HG03378 (cell line): Measurements from ENCODE around the gene CDH22.

Source experiments
- ATAC-seq: cut with Tn5 transposase; IDR thresholded peaks from one replicate; pipeline ENCODE4 v1.9.1; 2021; ENCODE audit warnings: mild to moderate bottlenecking, moderate library complexity; ENCODE audit not compliant: unreplicated experiment

CDH22 gene

GRCh38 chr20:46303176-46303956 lies 4.9 kb downstream of the CDH22 start:
- ATAC-seq, result no peak

- no peak for ATAC-seq
Measured at GRCh38 chr20:46302106-46302505, 6.2 kb downstream of the CDH22 start.

- ATAC-seq, result no peak
Measured at GRCh38 chr20:46300281-46300680, 8.0 kb downstream of the CDH22 start.

GRCh38 chr20:46299078-46299477 lies 9.2 kb downstream of the CDH22 start:
- ATAC-seq, result no peak

- ATAC-seq, result no peak
Measured at GRCh38 chr20:46298374-46298773, 9.9 kb downstream of the CDH22 start.

GRCh38 chr20:46296526-46297250 lies 11.6 kb downstream of the CDH22 start:
- ATAC-seq, result no peak

- no peak for ATAC-seq
Measured at GRCh38 chr20:46293084-46293483, 15.2 kb downstream of the CDH22 start.

GRCh38 chr20:46291401-46291800 lies 16.9 kb downstream of the CDH22 start:
- ATAC-seq, result no peak

- ATAC-seq, result no peak
Measured at GRCh38 chr20:46289432-46289831, 18.9 kb downstream of the CDH22 start.

- ATAC-seq, result no peak
Measured at GRCh38 chr20:46286977-46287376, 21.3 kb downstream of the CDH22 start.

GRCh38 chr20:46286382-46286781 lies 21.9 kb downstream of the CDH22 start:
- ATAC-seq, result no peak

- ATAC-seq, result no peak
Measured at GRCh38 chr20:46285740-46286139, 22.6 kb downstream of the CDH22 start.

GRCh38 chr20:46285072-46285471 lies 23.2 kb downstream of the CDH22 start:
- no peak for ATAC-seq

GRCh38 chr20:46284040-46284427 lies 24.3 kb downstream of the CDH22 start:
- no peak for ATAC-seq

GRCh38 chr20:46283426-46284039 lies 24.8 kb downstream of the CDH22 start:
- no peak for ATAC-seq

GRCh38 chr20:46282669-46283068 lies 25.6 kb downstream of the CDH22 start:
- no peak for ATAC-seq

GRCh38 chr20:46279103-46279502 lies 29.2 kb downstream of the CDH22 start:
- ATAC-seq, result no peak

GRCh38 chr20:46277602-46278001 lies 30.7 kb downstream of the CDH22 start:
- ATAC-seq, result no peak

- no peak for ATAC-seq
Measured at GRCh38 chr20:46276531-46276930, 31.8 kb downstream of the CDH22 start.

GRCh38 chr20:46275091-46275490 lies 33.2 kb downstream of the CDH22 start:
- no peak for ATAC-seq

GRCh38 chr20:46273717-46274116 lies 34.6 kb downstream of the CDH22 start:
- no peak for ATAC-seq
